Stimulated activated CD4-positive, alpha-beta T cell treated with anti-CD3 and anti-CD28 coated beads, Interleukin-2, amount 100 ng/mL, for 48 hours (primary cell): ENCODE results near the gene XYLT2.
"Not testable (repeated sequence)": the region's sequence is repeated elsewhere in the genome, so short reads cannot be mapped to it uniquely, and the experiment has no call there.

ENCODE experiments used
- DNase-seq, 2 donors: peaks; one replicate each; pipeline ENCODE4 v3.0.0-alpha.2; 2020

XYLT2 gene

DNA sequence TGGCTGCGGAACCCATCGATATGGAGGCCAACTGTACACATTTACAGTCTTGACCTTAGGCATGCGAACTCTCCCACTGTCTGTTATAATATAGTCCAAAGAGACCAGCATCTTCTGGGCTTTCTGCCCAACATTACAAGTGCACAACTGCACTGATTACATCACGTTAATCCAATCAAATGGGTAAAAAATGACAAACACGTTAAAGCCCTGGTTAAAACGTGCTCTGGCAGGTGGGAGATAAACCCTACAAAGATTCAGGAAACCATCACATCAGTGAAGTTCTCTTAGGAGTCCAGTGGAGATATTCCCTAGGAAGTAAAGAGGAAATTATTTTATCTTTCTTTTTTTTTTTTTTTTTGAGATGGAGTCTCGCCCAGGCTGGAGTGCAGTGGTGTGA, 23.7 kb upstream of the XYLT2 start:
- DNase-seq = no peak

- DNase-seq = no peak
Observed at GRCh38 chr17:50323060-50323459, 22.9 kb upstream of the XYLT2 start.

DNA sequence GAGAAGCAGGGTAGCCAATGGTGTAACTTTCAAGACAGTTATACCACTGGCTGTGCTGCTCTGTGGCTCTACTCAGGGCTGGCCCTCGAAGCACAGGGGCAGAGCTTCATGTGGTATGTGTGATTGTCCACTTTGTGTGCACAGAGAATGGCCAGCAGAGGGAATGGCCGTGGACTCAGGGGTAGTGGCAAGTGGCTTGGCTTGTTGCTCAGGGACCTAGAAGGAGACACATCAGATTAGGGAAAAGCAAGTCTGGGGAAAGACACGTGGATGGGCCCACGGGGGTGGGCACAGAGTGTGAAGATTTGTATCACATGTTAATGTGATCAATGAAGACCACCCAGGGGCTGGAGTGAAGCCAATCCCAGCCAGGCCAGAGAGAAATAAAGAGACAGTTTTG, 20.0 kb upstream of the XYLT2 start:
- DNase-seq = no peak

GRCh38 chr17:50326831-50327364, 19.0 kb upstream of the XYLT2 start:
- DNase-seq = no peak

GRCh38 chr17:50328363-50329325, 17.3 kb upstream of the XYLT2 start:
- no peak for DNase-seq

- no peak for DNase-seq
Observed at GRCh38 chr17:50329716-50330115, 16.2 kb upstream of the XYLT2 start.

GRCh38 chr17:50330151-50330775, 15.7 kb upstream of the XYLT2 start:
- no peak for DNase-seq

DNA sequence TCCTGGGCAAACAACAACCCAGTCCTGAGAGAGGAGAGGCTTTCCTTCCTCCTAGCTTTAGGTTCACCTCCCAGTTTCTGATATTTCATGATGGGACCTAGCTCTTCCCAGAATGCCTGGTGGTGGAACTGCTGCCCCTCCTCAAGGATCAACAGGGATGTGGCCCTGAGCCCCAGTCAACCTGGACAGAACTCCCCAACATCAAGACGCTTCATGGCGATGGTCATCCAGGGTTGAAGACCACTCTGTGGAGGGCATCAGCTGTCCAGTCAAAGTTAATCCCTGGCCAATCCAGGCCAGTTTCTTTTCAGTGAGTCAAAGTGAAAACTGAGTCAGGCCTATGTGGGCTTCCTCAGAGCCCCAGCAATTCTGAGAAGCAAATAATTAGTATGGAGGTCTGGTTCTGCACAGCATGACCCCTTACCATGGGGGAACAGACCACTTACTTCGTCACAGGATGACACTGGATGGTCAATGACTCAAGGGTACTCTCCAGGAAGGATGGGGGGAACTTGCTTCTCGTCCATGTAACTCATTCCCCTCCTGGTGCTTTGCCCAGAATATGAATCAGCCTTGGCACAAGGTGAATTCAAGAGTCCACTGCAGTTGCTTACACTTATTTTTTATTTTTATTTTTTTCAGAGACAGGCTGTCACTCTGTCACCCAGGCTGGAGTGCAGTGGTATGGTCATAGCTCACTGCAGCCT, 14.7 kb upstream of the XYLT2 start:
- DNase-seq = no peak

- DNase-seq = no peak
Observed at GRCh38 chr17:50332196-50332595, 13.7 kb upstream of the XYLT2 start.

DNA sequence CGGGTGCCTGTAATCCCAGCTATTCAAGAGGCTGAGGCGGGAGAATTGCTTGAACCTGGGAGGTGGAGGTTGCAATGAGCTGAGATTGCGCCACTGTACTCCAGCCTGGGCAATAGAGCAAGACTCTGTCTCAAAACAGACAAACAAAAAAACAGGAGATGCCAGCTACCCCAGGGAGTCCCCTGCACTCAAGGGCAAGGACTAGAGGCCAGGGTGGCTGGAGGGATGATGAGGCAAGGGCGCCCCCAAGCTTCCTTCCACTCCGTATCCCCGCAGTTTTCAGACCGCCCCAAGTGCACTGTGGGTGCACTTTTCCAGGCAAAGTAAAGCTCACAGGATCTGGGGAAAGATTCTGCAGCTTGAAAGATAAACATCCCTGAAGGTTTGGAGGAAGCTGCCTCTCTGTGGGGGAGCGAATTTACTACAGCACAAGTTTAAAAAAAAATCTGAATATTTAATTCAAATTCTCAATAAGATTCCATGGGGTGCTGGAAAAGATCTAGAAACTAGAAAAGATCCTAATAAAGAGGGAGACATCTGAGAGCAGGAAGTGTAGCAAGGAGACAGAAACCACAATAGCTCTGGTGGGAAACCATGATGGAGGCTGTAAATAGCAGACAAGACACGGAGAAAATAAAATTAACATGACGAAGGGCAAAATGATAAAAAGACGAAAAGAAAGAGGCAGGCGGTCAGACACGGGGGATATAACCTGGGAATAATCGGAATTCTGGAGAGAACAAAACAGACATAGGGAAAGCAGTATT, 12.5 kb upstream of the XYLT2 start:
- DNase-seq = not testable (repeated sequence)

- DNase-seq = no peak
Observed at GRCh38 chr17:50337956-50338355, 8.0 kb upstream of the XYLT2 start.

- no peak for DNase-seq
Observed at GRCh38 chr17:50338645-50339044, 7.3 kb upstream of the XYLT2 start.

GRCh38 chr17:50339381-50339780, 6.5 kb upstream of the XYLT2 start:
- no peak for DNase-seq

- DNase-seq = no peak
Observed at GRCh38 chr17:50344731-50345365, 1.1 kb upstream of the XYLT2 start.

DNA sequence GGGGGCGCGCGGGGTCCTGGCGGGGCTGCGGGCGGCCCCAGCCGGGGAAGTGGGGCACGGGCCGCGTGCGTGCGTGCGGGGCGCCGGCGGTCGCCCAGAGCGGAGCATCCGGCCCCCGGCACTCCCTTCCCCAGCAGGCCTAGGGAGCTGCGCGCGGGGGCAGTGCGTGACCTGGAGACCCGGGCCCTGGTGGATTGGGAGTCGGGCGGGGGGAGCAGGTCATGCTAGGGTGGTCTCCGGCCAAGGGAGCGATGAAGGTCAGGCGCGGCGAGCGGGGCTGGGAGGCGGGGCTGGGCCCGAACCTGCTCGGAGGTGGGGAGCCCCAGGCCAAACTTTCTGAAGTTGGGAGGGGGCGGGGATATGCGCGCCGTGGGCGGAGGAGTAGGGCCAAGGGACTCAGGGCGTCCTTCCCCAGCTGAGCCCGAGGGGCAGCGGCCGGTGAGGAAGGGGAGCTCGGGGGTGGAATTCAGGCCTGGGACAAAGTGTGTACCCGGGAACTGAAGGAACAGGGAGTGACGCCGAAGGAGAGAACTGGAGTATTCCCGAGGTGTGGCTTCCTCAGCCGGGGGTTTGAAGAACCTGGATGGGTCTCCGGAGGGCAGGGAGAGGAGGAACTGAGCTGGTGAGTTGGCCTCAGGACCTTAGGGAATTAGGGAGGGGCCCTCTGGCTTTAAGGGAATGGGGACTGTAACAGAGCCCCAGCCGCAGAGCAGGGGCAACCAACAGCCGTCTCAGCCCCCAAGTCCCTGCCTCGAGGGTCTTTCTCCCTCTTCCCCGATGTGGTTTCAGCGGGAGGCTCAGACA, 589 bp downstream of the XYLT2 start:
- DNase-seq = peak; percentile 38 to 43

GRCh38 chr17:50347117-50347893, 1.4 kb downstream of the XYLT2 start:
- no peak for DNase-seq

DNA sequence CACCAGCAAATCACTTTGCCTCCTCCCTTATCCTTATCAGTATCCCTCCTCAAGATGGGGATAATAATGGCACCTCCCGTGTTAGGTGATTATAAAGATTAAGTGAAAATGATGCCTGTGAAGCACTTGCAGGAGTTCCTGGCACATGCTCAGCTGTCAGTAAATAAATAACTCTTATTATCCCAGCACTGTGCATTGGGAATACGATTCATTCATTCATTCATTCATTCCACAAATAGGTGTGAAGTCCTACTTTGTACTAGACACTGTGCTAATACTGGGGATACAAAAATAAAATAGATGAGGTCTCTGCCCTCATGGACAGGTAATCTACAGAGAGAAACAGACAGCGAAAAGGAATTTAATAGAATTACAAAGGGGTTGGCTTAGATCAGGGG, 2.0 kb downstream of the XYLT2 start:
- no peak for DNase-seq

DNA sequence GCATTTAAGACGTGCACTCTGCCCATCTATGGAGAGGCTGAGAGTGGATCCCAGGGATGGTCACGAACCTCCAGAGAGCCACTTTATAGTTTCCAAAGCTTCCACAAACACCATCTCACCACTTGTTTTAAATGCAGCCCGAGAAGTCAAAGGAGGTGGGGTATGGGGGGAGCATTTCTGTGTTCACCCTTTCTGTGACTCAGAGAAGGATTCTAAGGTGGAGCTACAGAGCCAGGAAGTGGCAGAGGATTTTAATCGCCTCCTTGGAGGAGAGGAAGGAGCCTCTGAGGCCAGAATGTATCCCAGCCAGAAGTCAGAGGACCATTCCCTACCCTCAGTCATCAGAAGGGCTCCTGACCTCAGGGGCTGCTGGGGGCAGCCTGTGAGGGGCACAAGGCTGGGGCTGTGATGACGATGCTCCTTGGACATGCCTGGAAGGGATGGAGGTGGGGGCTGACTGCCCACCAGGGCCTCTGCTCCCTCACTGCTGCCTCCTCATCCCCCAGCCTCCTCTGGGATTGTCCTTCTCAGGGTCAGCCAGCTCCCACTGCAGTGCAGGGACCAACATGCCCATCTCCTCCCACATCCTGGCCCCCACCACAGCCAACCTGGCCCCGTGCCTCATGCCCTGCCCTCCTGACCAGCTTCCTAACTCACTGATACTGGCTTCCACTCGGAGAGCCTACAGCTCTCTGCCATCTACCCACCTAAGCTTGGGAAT, 2.8 kb downstream of the XYLT2 start:
- DNase-seq = no peak

- DNase-seq = no peak
Observed at GRCh38 chr17:50349243-50349600, 3.3 kb downstream of the XYLT2 start.

GRCh38 chr17:50350733-50351132, 4.8 kb downstream of the XYLT2 start:
- DNase-seq = no peak
